HEK293T (cell line): ENCODE data around the gene MLN.

Experiments
- BHLHE40 ChIP-seq: fragments of 450-650 bp; IDR thresholded peaks from 2 replicates; pipeline ENCODE4 v1.6.1; 2016; ENCODE audit warnings: mild to moderate bottlenecking, moderate library complexity, borderline replicate concordance
- ELF4 ChIP-seq: fragments of 450-650 bp; IDR thresholded peaks from 2 replicates; pipeline ENCODE4 v1.6.1; 2017; ENCODE audit warnings: antibody characterized with exemption
- HDGF ChIP-seq: fragments of 450-650 bp; IDR thresholded peaks from 2 replicates; pipeline ENCODE4 v1.6.1; 2017; ENCODE audit warnings: antibody characterized with exemption, borderline replicate concordance
- LEF1 ChIP-seq: fragments of 450-650 bp; IDR thresholded peaks from 2 replicates; pipeline ENCODE4 v1.6.1; 2017; ENCODE audit warnings: mild to moderate bottlenecking, borderline replicate concordance
- SP1 ChIP-seq: fragments of 450-650 bp; IDR thresholded peaks from 2 replicates; pipeline ENCODE4 v1.6.1; 2017
- SUZ12 ChIP-seq: fragments of 450-650 bp; IDR thresholded peaks from 2 replicates; pipeline ENCODE4 v1.6.1; 2016; ENCODE audit warnings: mild to moderate bottlenecking

DNA sequence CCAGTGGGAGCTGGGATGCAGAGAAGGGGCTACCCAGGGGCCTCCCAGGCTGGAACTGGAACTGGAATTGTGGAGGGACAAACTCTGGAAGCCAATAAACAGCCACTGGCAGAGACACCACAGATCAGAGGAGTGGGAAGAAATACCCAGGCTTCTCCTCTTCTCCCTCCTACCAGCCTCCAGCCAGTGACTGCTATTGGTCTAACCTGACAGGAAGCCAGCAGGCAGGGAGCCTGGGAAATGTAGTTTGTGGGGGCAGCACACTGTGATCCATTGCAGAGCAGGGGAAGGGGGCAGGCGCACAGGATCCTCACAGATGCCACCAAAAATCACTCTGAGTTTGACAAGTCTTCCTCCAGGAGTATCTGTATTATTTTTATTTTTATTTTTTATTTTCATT lies 12.1 kb upstream of the MLN start:
- TF ChIP-seq SUZ12 (no peak), ELF4 (no peak), HDGF (no peak), BHLHE40 (no peak), LEF1 (no peak), SP1 (no peak)
